GM21717 (cell line): ENCODE data around the gene PZP.

Source experiments
- ATAC-seq: cut with Tn5 transposase; IDR thresholded peaks from one replicate; pipeline ENCODE4 v1.9.1; 2021; ENCODE audit warnings: mild to moderate bottlenecking, moderate library complexity; ENCODE audit not compliant: unreplicated experiment

Gene PZP

GRCh38 chr12:9106610-9107541, 101.3 kb downstream of the PZP start:
- ATAC-seq, result no peak

GRCh38 chr12:9106067-9106466, 102.1 kb downstream of the PZP start:
- ATAC-seq, result no peak

GRCh38 chr12:9104767-9105423, 103.3 kb downstream of the PZP start:
- ATAC-seq, result no peak

GRCh38 chr12:9104087-9104486, 104.1 kb downstream of the PZP start:
- ATAC-seq, result no peak

GRCh38 chr12:9103050-9103849, 104.9 kb downstream of the PZP start:
- no peak for ATAC-seq

GRCh38 chr12:9101018-9101687, 107.0 kb downstream of the PZP start:
- no peak for ATAC-seq

- no peak for ATAC-seq
Measured at GRCh38 chr12:9099552-9100190, 108.5 kb downstream of the PZP start.
